Left cardiac atrium (tissue), 4 donors: ENCODE data around the gene NTF4. TPM values are rescaled to one million over a fixed set of nuclear protein-coding genes. Genes with fewer than 3 reads are reported as not detected.

ENCODE experiments used
- ATAC-seq, 2 donors: fragments of 200-7000 bp; cut with Tn5 transposase; one replicate each; pipeline ENCODE4 v1.9.1; 2020; ENCODE audit warnings: mild to moderate bottlenecking in 2 of 2, moderate library complexity in 2 of 2
- DNase-seq: peaks from one replicate; pipeline ENCODE4 v3.0.0-alpha.2; 2020
- intact Hi-C, 2 donors: fragments of 100-400 bp; cut with DNase I; formaldehyde crosslinking; loops; one replicate each; pipeline versions ENCODE4 v1.14.1 to v1.15.1; 2022 to 2023
- total RNA-seq, 2 donors: library from RNA; stranded (reverse); fragmentation: NEBNext Ultra II Directional; extraction: Animal tissue kit (Norgen Biotek cat#: 25700); gene quantifications; one replicate each; pipeline ENCODE4 v1.2.1, GENCODE V29; 2021
- donor health status: DM: no; HTN: yes; CAD: no.
- donor health status: DM: no; HTN: yes; CAD: no; lungs with severe emphysema.
- donor health status: DM: yes; HTN: yes; CAD: no.
- donor health status: Dilated cardiomyopathy.

NTF4 gene
- total RNA-seq, 2 donors from 2014 or later: 0.81 to 1.2 TPM

- DNase-seq: peak; percentile 67
- peak; percentile 79 to 91 for ATAC-seq
- intact Hi-C loops: loop anchor here in 1 of 2 donors (5.0 kb wide), 2 partner anchors 53 to 103 kb away; no protein-coding TSS in a partner anchor
Observed at GRCh38 chr19:49094505-49095482, 30.2 kb upstream of the NTF4 start.

GRCh38 chr19:49092686-49093085 is 28.1 kb upstream of the NTF4 start:
- intact Hi-C loops: no loop called here
- DNase-seq (no peak), ATAC-seq (no peak)

GRCh38 chr19:49091391-49092038 is 26.9 kb upstream of the NTF4 start:
- intact Hi-C loops: no loop called here
- no peak for ATAC-seq
- no peak for DNase-seq

GRCh38 chr19:49086296-49086695 is 21.7 kb upstream of the NTF4 start:
- ATAC-seq (no peak), DNase-seq (no peak)
- intact Hi-C loops: no loop called here

GRCh38 chr19:49085868-49086232 is 21.2 kb upstream of the NTF4 start:
- ATAC-seq: no peak
- intact Hi-C loops: no loop called here
- no peak for DNase-seq

- intact Hi-C loops: no loop called here
- peak; percentile 99 for ATAC-seq
- DNase-seq: peak; percentile 99
Observed at GRCh38 chr19:49085020-49085867, 20.6 kb upstream of the NTF4 start, which contains the start of gene SNRNP70. Gene SNRNP70 (plus strand): TSS chr19:49085451. CDS start chr19:49086415, 964 bp downstream.

- no peak for ATAC-seq
- intact Hi-C loops: no loop called here
- no peak for DNase-seq
Observed at GRCh38 chr19:49084206-49085019, 19.8 kb upstream of the NTF4 start.

GRCh38 chr19:49081273-49081672 is 16.7 kb upstream of the NTF4 start:
- no peak for DNase-seq
- no peak for ATAC-seq
- intact Hi-C loops: no loop called here

GRCh38 chr19:49080392-49080791 is 15.8 kb upstream of the NTF4 start:
- ATAC-seq: no peak
- no peak for DNase-seq
- intact Hi-C loops: no loop called here

GRCh38 chr19:49074869-49075268 is 10.3 kb upstream of the NTF4 start:
- DNase-seq (peak; percentile 80), ATAC-seq (peak; percentile 34 to 50)
- intact Hi-C loops: loop anchor here in 1 of 2 donors (5.0 to 10.0 kb wide), 2 partner anchors 80 to 132 kb away; partner anchors contain the start of genes GYS1 and RUVBL2

- DNase-seq (no peak), ATAC-seq (peak; percentile 33 to 54)
- intact Hi-C loops: loop anchor here in 1 of 2 donors (5.0 to 10.0 kb wide), 2 partner anchors 79 to 134 kb away; partner anchors contain the start of genes GYS1 and RUVBL2
Observed at GRCh38 chr19:49073514-49074378, 9.1 kb upstream of the NTF4 start.

- peak in 1 of 2 donors; percentile 11 for ATAC-seq
- peak; percentile 29 for DNase-seq
- intact Hi-C loops: loop anchor here in 1 of 2 donors (5.0 to 10.0 kb wide), 2 partner anchors 77 to 135 kb away; partner anchors contain the start of genes GYS1 and RUVBL2
Observed at GRCh38 chr19:49071860-49072547, 7.4 kb upstream of the NTF4 start.

GRCh38 chr19:49070416-49070815 is 5.8 kb upstream of the NTF4 start:
- intact Hi-C loops: loop anchor here in 1 of 2 donors (5.0 to 10.0 kb wide), 2 partner anchors 76 to 137 kb away; partner anchors contain the start of genes GYS1 and RUVBL2
- no peak for DNase-seq
- ATAC-seq: no peak

GRCh38 chr19:49069026-49069425 is 4.4 kb upstream of the NTF4 start:
- ATAC-seq (no peak), DNase-seq (no peak)
- intact Hi-C loops: no loop called here

GRCh38 chr19:49067554-49067953 is 2.9 kb upstream of the NTF4 start:
- intact Hi-C loops: no loop called here
- no peak for ATAC-seq
- DNase-seq: no peak

GRCh38 chr19:49065905-49066512 is 1.4 kb upstream of the NTF4 start:
- ATAC-seq (peak; percentile 15 to 34), DNase-seq (peak; percentile 35)
- intact Hi-C loops: no loop called here
